Keratinocyte (primary cell): ENCODE data around the gene SYCN. TPM values are rescaled to one million over a fixed set of nuclear protein-coding genes. Genes with fewer than 3 reads are reported as not detected.
A peak's percentile ranks its signal among the peaks of the same experiment; 100 is the strongest.

Experiments
- DNase-seq: peaks from one replicate; pipeline ENCODE4 v3.0.0-alpha.2; 2011; ENCODE audit warnings: low read depth, missing footprints, low spot score
- FAIRE-seq: peaks from 2 replicates; lab custom pipeline; 2011; peaks lifted over from hg19 to GRCh38; lab: Jason Lieb, UNC
- H2AFZ ChIP-seq: 2 replicates; pipeline ENCODE4 v1.6.0; 2012; ENCODE audit warnings: low read length, control low read depth, inconsistent platforms; ENCODE audit not compliant: control insufficient read depth
- H3K27ac ChIP-seq: 2 replicates; pipeline ENCODE4 v1.5.1; 2011; ENCODE audit warnings: low read length; ENCODE audit not compliant: control insufficient read depth, insufficient read depth
- H3K27me3 ChIP-seq: 3 replicates; pipeline ENCODE4 v1.6.0; 2011; ENCODE audit warnings: low read length; ENCODE audit not compliant: control insufficient read depth, insufficient read depth; ENCODE audit errors: extremely low read depth
- H3K36me3 ChIP-seq, 2 experiments: 2 replicates in 1 of 2; 3 replicates in 1 of 2; pipeline ENCODE4 v1.5.1; 2011; ENCODE audit warnings: low read length in 2 of 2, mild to moderate bottlenecking in 1 of 2; ENCODE audit not compliant: control insufficient read depth in 2 of 2, insufficient read depth in 2 of 2; ENCODE audit errors: extremely low read depth in 1 of 2
- H3K4me1 ChIP-seq: 3 replicates; pipeline ENCODE4 v1.5.1; 2011; ENCODE audit warnings: low read length; ENCODE audit not compliant: control insufficient read depth, insufficient read depth; ENCODE audit errors: extremely low read depth
- H3K4me2 ChIP-seq: 3 replicates; pipeline ENCODE4 v1.6.0; 2011; ENCODE audit warnings: low read depth, low read length; ENCODE audit not compliant: control insufficient read depth, insufficient read depth; ENCODE audit errors: extremely low read depth
- H3K4me3 ChIP-seq, 3 experiments: fragments of 200-600 bp in 1 of 3; sonication (generic) in 1 of 3; 2 replicates in 2 of 3; 3 replicates in 1 of 3; pipeline ENCODE4 v1.5.1; 2011 to 2016; ENCODE audit warnings: low read length in 3 of 3, mild to moderate bottlenecking in 3 of 3, control low read depth in 2 of 3, inconsistent platforms in 1 of 3, low read depth in 1 of 3, mixed read lengths in 1 of 3, mixed run types in 1 of 3, moderate library complexity in 1 of 3; ENCODE audit not compliant: control insufficient read depth in 2 of 3, insufficient read depth in 2 of 3; ENCODE audit errors: extremely low read depth in 1 of 3
- H3K79me2 ChIP-seq: 2 replicates; pipeline ENCODE4 v1.6.0; 2012; ENCODE audit warnings: low read length; ENCODE audit not compliant: control insufficient read depth, insufficient read depth
- H3K9ac ChIP-seq: 3 replicates; pipeline ENCODE4 v1.6.0; 2011; ENCODE audit warnings: low read length; ENCODE audit not compliant: control insufficient read depth, insufficient read depth; ENCODE audit errors: extremely low read depth
- H3K9me1 ChIP-seq: 3 replicates; pipeline ENCODE4 v1.6.0; 2011; ENCODE audit warnings: low read length; ENCODE audit not compliant: control insufficient read depth, insufficient read depth; ENCODE audit errors: extremely low read depth
- H3K9me3 ChIP-seq: 2 replicates; pipeline ENCODE4 v1.5.1; 2012; ENCODE audit warnings: low read depth, low read length; ENCODE audit not compliant: control insufficient read depth
- H4K20me1 ChIP-seq: 3 replicates; pipeline ENCODE4 v1.6.0; 2011; ENCODE audit warnings: low read length; ENCODE audit not compliant: control insufficient read depth, insufficient read depth; ENCODE audit errors: extremely low read depth
- EZH2 ChIP-seq: IDR thresholded peaks from one replicate; pipeline ENCODE4 v1.6.1; 2012; ENCODE audit warnings: inconsistent platforms, mild to moderate bottlenecking, low read length, moderate library complexity
- dilution Hi-C: fragments of 300-500 bp; cut with MboI; formaldehyde crosslinking; loops from one replicate; pipeline ENCODE4 v1.7.0; 2020; ENCODE audit warnings: low sequenced_read_pairs; ENCODE audit not compliant: extremely low pct_ligation_motif_present
- polyA plus RNA-seq, 5 experiments: library from polyadenylated mRNA; depleted of rRNA in 3 of 5; stranded (reverse) in 3 of 5; stranded (forward) in 1 of 5; unstranded in 1 of 5; fragments of >200 nt; gene quantifications; 1 replicate in 1 of 5; 2 replicates in 3 of 5; 3 replicates in 1 of 5; pipeline versions ENCODE4 v1.2.1 to v1.2.3, GENCODE V29; 2011 to 2012; ENCODE audit warnings: missing spikeins in 2 of 5, low read depth in 1 of 5, low replicate concordance in 1 of 5
- TF ChIP-seq, protein P1 (sequence below), 3 experiments: IDR thresholded peaks in 1 of 3; conservative IDR thresholded peaks in 1 of 3; optimal IDR thresholded peaks in 1 of 3; 2 replicates in 2 of 3; 3 replicates in 1 of 3; pipeline versions ENCODE3 to v1.5.1; 2011; ENCODE audit warnings: low read length in 3 of 3, mild to moderate bottlenecking in 3 of 3, moderate library complexity in 2 of 3, control low read depth in 1 of 3, inconsistent platforms in 1 of 3; ENCODE audit not compliant: insufficient read depth in 2 of 3; ENCODE audit errors: extremely low read depth in 1 of 3

SYCN gene
- polyA plus RNA-seq, 1 donor (not counting 4 experiments of a cell fraction or from before 2014, with no cell fraction given), result not detected

DNA sequence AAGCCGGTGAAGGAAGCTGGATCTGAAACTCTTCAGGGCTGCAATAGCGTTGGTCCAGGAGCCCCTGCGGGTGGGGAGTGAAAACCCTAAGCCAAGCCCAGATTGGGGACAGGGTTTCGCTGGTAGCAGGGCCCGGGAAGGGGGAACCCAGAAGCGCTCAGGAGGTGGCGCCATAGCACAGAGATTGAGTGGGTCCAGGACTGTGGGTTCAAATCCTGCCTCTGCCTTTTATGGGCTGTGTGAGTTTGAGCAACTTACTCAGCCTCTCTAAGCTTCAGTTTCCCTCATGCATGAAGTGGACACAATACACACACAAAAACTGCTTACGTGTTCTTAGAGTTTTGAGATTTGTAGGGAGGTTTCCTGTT, 8.3 kb upstream of the SYCN start:
- no peaks in the 10 kb centered on the region for H3K9me1 ChIP-seq
- H3K79me2 ChIP-seq, result no peaks in the 10 kb centered on the region
- H3K4me3 ChIP-seq, result no peak overlapping the region
- H3K27me3 ChIP-seq, result no peaks in the 10 kb centered on the region
- no peaks in the 10 kb centered on the region for H4K20me1 ChIP-seq
- TF ChIP-seq, protein P1, sequence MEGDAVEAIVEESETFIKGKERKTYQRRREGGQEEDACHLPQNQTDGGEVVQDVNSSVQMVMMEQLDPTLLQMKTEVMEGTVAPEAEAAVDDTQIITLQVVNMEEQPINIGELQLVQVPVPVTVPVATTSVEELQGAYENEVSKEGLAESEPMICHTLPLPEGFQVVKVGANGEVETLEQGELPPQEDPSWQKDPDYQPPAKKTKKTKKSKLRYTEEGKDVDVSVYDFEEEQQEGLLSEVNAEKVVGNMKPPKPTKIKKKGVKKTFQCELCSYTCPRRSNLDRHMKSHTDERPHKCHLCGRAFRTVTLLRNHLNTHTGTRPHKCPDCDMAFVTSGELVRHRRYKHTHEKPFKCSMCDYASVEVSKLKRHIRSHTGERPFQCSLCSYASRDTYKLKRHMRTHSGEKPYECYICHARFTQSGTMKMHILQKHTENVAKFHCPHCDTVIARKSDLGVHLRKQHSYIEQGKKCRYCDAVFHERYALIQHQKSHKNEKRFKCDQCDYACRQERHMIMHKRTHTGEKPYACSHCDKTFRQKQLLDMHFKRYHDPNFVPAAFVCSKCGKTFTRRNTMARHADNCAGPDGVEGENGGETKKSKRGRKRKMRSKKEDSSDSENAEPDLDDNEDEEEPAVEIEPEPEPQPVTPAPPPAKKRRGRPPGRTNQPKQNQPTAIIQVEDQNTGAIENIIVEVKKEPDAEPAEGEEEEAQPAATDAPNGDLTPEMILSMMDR (optimal IDR thresholded peaks at IDR 0.05 in 1 of 3, IDR thresholded peaks at IDR 0.05 in 1 of 3, conservative IDR thresholded peaks at IDR 0.05 in 1 of 3; ENCODE audit: extremely low read depth in 1 of 3, insufficient read depth in 2 of 3, low read length in 3 of 3), result peak; percentile 35 to 61 (median 55)
- TF ChIP-seq EZH2, result no peak
- no peak overlapping the region for H3K4me2 ChIP-seq
- dilution Hi-C loops, result no loop called here
- DNase-seq (no peak), FAIRE-seq (no peak)
- H3K27ac ChIP-seq, result no peak overlapping the region
- H3K9me3 ChIP-seq, result no peaks in the 10 kb centered on the region
- H3K9ac ChIP-seq, result no peak overlapping the region
- H2AFZ ChIP-seq, result no peak overlapping the region
- H3K36me3 ChIP-seq, result no peaks in the 10 kb centered on the region
- no peaks in the 10 kb centered on the region for H3K4me1 ChIP-seq

DNA sequence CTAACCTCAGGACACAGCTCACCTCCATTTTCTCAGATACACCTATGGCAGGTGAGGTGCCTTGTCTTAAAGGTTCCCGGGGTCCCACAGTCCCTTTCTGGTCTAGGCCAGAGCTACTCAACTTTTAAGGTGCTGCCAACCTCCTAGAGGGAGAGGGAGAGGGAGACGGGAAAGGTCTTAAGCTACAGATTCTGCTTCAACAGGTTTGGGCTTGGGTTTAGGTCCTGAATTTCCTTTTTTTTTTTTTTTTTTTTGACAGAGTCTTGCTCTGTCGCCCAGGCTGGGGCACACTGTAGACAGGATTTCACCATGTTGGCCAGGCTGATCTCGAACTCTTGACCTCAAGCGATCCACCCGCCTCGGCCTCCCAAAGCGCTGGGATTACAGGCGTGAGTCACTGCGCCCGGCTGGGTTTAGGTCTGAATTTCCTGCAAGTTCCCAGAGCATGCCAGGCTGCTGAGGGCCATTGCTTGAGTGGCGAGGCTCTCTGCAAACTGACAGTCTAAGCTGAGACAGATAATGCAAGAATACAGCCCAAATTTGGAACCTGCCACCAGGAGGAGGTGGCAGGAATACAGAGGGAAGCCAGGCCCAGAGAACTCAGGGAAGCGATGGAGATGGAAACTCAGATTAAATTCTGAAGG, 7.8 kb upstream of the SYCN start:
- Histone ChIP-seq H3K36me3 (no peaks in the 10 kb centered on the region), H3K4me1 (no peaks in the 10 kb centered on the region), H3K9me3 (no peaks in the 10 kb centered on the region), H3K79me2 (no peaks in the 10 kb centered on the region), H2AFZ (no peak overlapping the region), H3K9me1 (no peaks in the 10 kb centered on the region), H4K20me1 (no peaks in the 10 kb centered on the region), H3K4me3 (no peak overlapping the region), H3K9ac (no peak overlapping the region), H3K4me2 (no peak overlapping the region), H3K27ac (no peak overlapping the region), H3K27me3 (no peaks in the 10 kb centered on the region)
- DNase-seq (no peak), FAIRE-seq (no peak)
- no peak for TF ChIP-seq EZH2
- TF ChIP-seq, protein P1 (optimal IDR thresholded peaks at IDR 0.05 in 1 of 3, IDR thresholded peaks at IDR 0.05 in 1 of 3, conservative IDR thresholded peaks at IDR 0.05 in 1 of 3; ENCODE audit: extremely low read depth in 1 of 3, insufficient read depth in 2 of 3, low read length in 3 of 3), result no peak
- dilution Hi-C loops, result no loop called here
